Neural cell (in vitro differentiated cells): ENCODE data around the gene RPL31. TPM values are rescaled to one million over a fixed set of nuclear protein-coding genes. Genes with fewer than 3 reads are reported as not detected.

Experiments used
- H2AFZ ChIP-seq: fragments of 200-600, 300-800 bp; sonication (generic), shearing (Covaris generic); 2 replicates; pipeline ENCODE4 v1.6.0; 2014; ENCODE audit warnings: low read depth, mild to moderate bottlenecking, antibody characterized with exemption, low read length, moderate library complexity
- H3F3A ChIP-seq: fragments of 200-600 bp; shearing (Covaris generic); 2 replicates; pipeline ENCODE4 v1.6.1; 2016; ENCODE audit warnings: mild to moderate bottlenecking, moderate library complexity, mixed read lengths, antibody characterized with exemption, low read length; ENCODE audit not compliant: insufficient read depth, poor library complexity, severe bottlenecking
- H3K27ac ChIP-seq: fragments of 200-600, 300-800 bp; sonication (generic), shearing (Covaris generic); 2 replicates; pipeline ENCODE4 v1.5.1; 2014; ENCODE audit warnings: mild to moderate bottlenecking, low read length, moderate library complexity
- H3K27me3 ChIP-seq: fragments of 300-800, 200-600 bp; sonication (generic), shearing (Covaris generic); 2 replicates; pipeline ENCODE4 v1.6.0; 2014; ENCODE audit warnings: mild to moderate bottlenecking, low read depth, low read length, moderate library complexity; ENCODE audit not compliant: insufficient read depth
- H3K36me3 ChIP-seq: fragments of 300-800, 200-600 bp; sonication (generic), shearing (Covaris generic); 2 replicates; pipeline ENCODE4 v1.5.1; 2014; ENCODE audit warnings: mild to moderate bottlenecking, antibody characterized with exemption, low read length, moderate library complexity; ENCODE audit not compliant: insufficient read depth
- H3K4me2 ChIP-seq: fragments of 300-800, 200-600 bp; sonication (generic), shearing (Covaris generic); 2 replicates; pipeline ENCODE4 v1.6.0; 2014; ENCODE audit warnings: mild to moderate bottlenecking, low read length
- H3K4me3 ChIP-seq: fragments of 300-800, 200-600 bp; sonication (generic), shearing (Covaris generic); 2 replicates; pipeline ENCODE4 v1.5.1; 2014; ENCODE audit warnings: mild to moderate bottlenecking, low read length, moderate library complexity
- H3K79me2 ChIP-seq: fragments of 200-600 bp; shearing (Covaris generic); replicated peaks from 2 replicates; pipeline ENCODE4 v1.6.0; 2014; ENCODE audit warnings: mild to moderate bottlenecking, low read length, moderate library complexity; ENCODE audit not compliant: insufficient read depth
- H3K9ac ChIP-seq: fragments of 300-800, 200-600 bp; sonication (generic), shearing (Covaris generic); 2 replicates; pipeline ENCODE4 v1.6.1; 2016; ENCODE audit warnings: mild to moderate bottlenecking, low read length, mixed read lengths
- H3K9me2 ChIP-seq: fragments of 200-600 bp; shearing (Covaris generic); 2 replicates; pipeline ENCODE4 v1.6.1; 2016; ENCODE audit warnings: mild to moderate bottlenecking, low read length, mixed read lengths; ENCODE audit not compliant: insufficient read depth
- H3K9me3 ChIP-seq: fragments of 200-600, 300-800 bp; sonication (generic), shearing (Covaris generic); 2 replicates; pipeline ENCODE4 v1.6.1; 2016; ENCODE audit warnings: mild to moderate bottlenecking, mixed run types, low read length, moderate library complexity, mixed read lengths
- H4K20me1 ChIP-seq: fragments of 200-600 bp; shearing (Covaris generic); 2 replicates; pipeline ENCODE4 v1.6.1; 2016; ENCODE audit warnings: mild to moderate bottlenecking, mixed run types; ENCODE audit not compliant: insufficient read depth
- CTCF ChIP-seq: fragments of 450-650 bp; IDR thresholded peaks from 2 replicates; pipeline ENCODE4 v1.5.1; 2014; ENCODE audit warnings: antibody characterized with exemption, mild to moderate bottlenecking, moderate library complexity; ENCODE audit not compliant: poor library complexity, severe bottlenecking
- EP300 ChIP-seq: fragments of 450-650 bp; conservative IDR thresholded peaks from 2 replicates; pipeline ENCODE4 v1.6.1; 2014; ENCODE audit warnings: antibody characterized with exemption, mild to moderate bottlenecking, moderate library complexity; ENCODE audit not compliant: poor library complexity, severe bottlenecking
- EZH2 ChIP-seq: fragments of 200-600, 300-800 bp; shearing (Covaris generic), sonication (generic); IDR thresholded peaks from 2 replicates; pipeline ENCODE4 v1.6.1; 2014; ENCODE audit warnings: antibody characterized with exemption, low read length, borderline replicate concordance, mild to moderate bottlenecking; ENCODE audit not compliant: insufficient read depth, poor library complexity, severe bottlenecking
- MXI1 ChIP-seq: fragments of 450-650 bp; conservative IDR thresholded peaks from 2 replicates; pipeline ENCODE4 v1.6.1; 2014; ENCODE audit warnings: antibody characterized with exemption, mild to moderate bottlenecking; ENCODE audit not compliant: poor library complexity, severe bottlenecking
- POLR2AphosphoS5 ChIP-seq: IDR thresholded peaks from 2 replicates; pipeline ENCODE4 v1.6.1; 2012
- RAD21 ChIP-seq: fragments of 450-650 bp; conservative IDR thresholded peaks from 2 replicates; pipeline ENCODE4 v1.6.1; 2014; ENCODE audit warnings: antibody characterized with exemption, mild to moderate bottlenecking, moderate library complexity
- REST ChIP-seq: IDR thresholded peaks from 2 replicates; pipeline ENCODE4 v1.6.1; 2012; ENCODE audit warnings: borderline replicate concordance
- SMC3 ChIP-seq: fragments of 450-650 bp; conservative IDR thresholded peaks from 2 replicates; pipeline ENCODE4 v1.6.1; 2014; ENCODE audit warnings: antibody characterized with exemption, mild to moderate bottlenecking, moderate library complexity; ENCODE audit not compliant: poor library complexity
- TAF1 ChIP-seq: IDR thresholded peaks from 2 replicates; pipeline ENCODE4 v1.6.1; 2012; ENCODE audit warnings: low read depth
- polyA plus RNA-seq: library from polyadenylated mRNA; depleted of rRNA; stranded (reverse); fragments of >200 nt; gene quantifications from 2 replicates; pipeline ENCODE4 v1.2.3, GENCODE V29; 2014

Gene RPL31
- polyA plus RNA-seq, 1 donor from 2014 or later, result 1,555 TPM

GRCh38 chr2:101038455-101039255 is 36.6 kb downstream of the RPL31 start:
- Histone ChIP-seq H3K36me3 (no peaks in the 10 kb centered on the region), H3K27ac (no peak overlapping the region), H4K20me1 (no peaks in the 10 kb centered on the region), H3K9me3 (no peaks in the 10 kb centered on the region), H3F3A (no peaks in the 10 kb centered on the region), H2AFZ (no peak overlapping the region), H3K4me3 (no peak overlapping the region), H3K27me3 (no peaks in the 10 kb centered on the region), H3K4me2 (no peak overlapping the region), H3K9me2 (no peaks in the 10 kb centered on the region), H3K9ac (no peak overlapping the region), H3K79me2 (no peaks in the 10 kb centered on the region)
- no peak for TF ChIP-seq RAD21
- no peak for TF ChIP-seq CTCF
- TF ChIP-seq SMC3, result no peak
- no peak for TF ChIP-seq EZH2
- TF ChIP-seq EP300, result no peak
- no peak for TF ChIP-seq TAF1
- no peak for TF ChIP-seq REST
- no peak for TF ChIP-seq MXI1
- TF ChIP-seq POLR2AphosphoS5, result no peak

- no peaks in the 10 kb centered on the region for H4K20me1 ChIP-seq
- no peaks in the 10 kb centered on the region for H3K9me2 ChIP-seq
- H3K4me3 ChIP-seq, result no peak overlapping the region
- H3K36me3 ChIP-seq, result no peaks in the 10 kb centered on the region
- TF ChIP-seq RAD21, result no peak
- H3K9me3 ChIP-seq, result no peaks in the 10 kb centered on the region
- H2AFZ ChIP-seq, result no peak overlapping the region
- H3K4me2 ChIP-seq, result no peak overlapping the region
- H3F3A ChIP-seq, result no peaks in the 10 kb centered on the region
- H3K79me2 ChIP-seq, result no peaks in the 10 kb centered on the region
- no peak overlapping the region for H3K27ac ChIP-seq
- no peaks in the 10 kb centered on the region for H3K27me3 ChIP-seq
- no peak overlapping the region for H3K9ac ChIP-seq
Measured at GRCh38 chr2:101040072-101040471, 38.0 kb downstream of the RPL31 start.
